GM18511 (cell line): ENCODE data around the gene KIZ.

Source experiments
- ATAC-seq: cut with Tn5 transposase; IDR thresholded peaks from one replicate; pipeline ENCODE4 v1.9.1; 2021; ENCODE audit warnings: mild to moderate bottlenecking, moderate library complexity; ENCODE audit not compliant: unreplicated experiment

KIZ gene

GRCh38 chr20:21125849-21126580 is at the start of gene KIZ:
Gene KIZ (plus strand): TSS chr20:21126082. CDS start chr20:21126116, 34 bp downstream.
- ATAC-seq = peak; percentile 98

GRCh38 chr20:21077809-21078345 is 48.0 kb upstream of the KIZ start:
- no peak for ATAC-seq

GRCh38 chr20:21082584-21082983 is 43.3 kb upstream of the KIZ start:
- no peak for ATAC-seq

- no peak for ATAC-seq
Observed at GRCh38 chr20:21083825-21084325, 42.0 kb upstream of the KIZ start.

GRCh38 chr20:21087862-21088540 is 37.9 kb upstream of the KIZ start:
- ATAC-seq = no peak

GRCh38 chr20:21089391-21089790 is 36.5 kb upstream of the KIZ start:
- no peak for ATAC-seq

- no peak for ATAC-seq
Observed at GRCh38 chr20:21090111-21090618, 35.7 kb upstream of the KIZ start.

- no peak for ATAC-seq
Observed at GRCh38 chr20:21090721-21091120, 35.2 kb upstream of the KIZ start.

GRCh38 chr20:21092806-21093205 is 33.1 kb upstream of the KIZ start:
- ATAC-seq = no peak

GRCh38 chr20:21096321-21097043 is 29.4 kb upstream of the KIZ start:
- ATAC-seq = no peak

GRCh38 chr20:21099751-21100577 is 25.9 kb upstream of the KIZ start:
- peak; percentile 37 for ATAC-seq

GRCh38 chr20:21100578-21101452 is 25.1 kb upstream of the KIZ start:
- ATAC-seq = no peak

GRCh38 chr20:21101453-21101931 is 24.4 kb upstream of the KIZ start:
- no peak for ATAC-seq

- ATAC-seq = no peak
Observed at GRCh38 chr20:21101932-21102575, 23.8 kb upstream of the KIZ start.

- no peak for ATAC-seq
Observed at GRCh38 chr20:21102603-21103311, 23.1 kb upstream of the KIZ start.

- ATAC-seq = no peak
Observed at GRCh38 chr20:21103582-21104465, 22.1 kb upstream of the KIZ start.

- no peak for ATAC-seq
Observed at GRCh38 chr20:21104466-21104761, 21.5 kb upstream of the KIZ start.
